Prostate gland (tissue), 2 donors: Measurements from ENCODE around the gene MYH9. TPM values are rescaled to one million over a fixed set of nuclear protein-coding genes. Genes with fewer than 3 reads are reported as not detected.

ENCODE experiments used
- DNase-seq: peaks from one replicate; pipeline ENCODE4 v3.0.0-alpha.2; 2019; ENCODE audit warnings: low spot score
- H3K27ac ChIP-seq, 2 donors: fragments of 200-600 bp; sonication (generic); 2 replicates each; pipeline ENCODE4 v1.5.1; 2017 to 2019
- H3K27me3 ChIP-seq: fragments of 200-600 bp; sonication (generic); replicated peaks from 2 replicates; pipeline ENCODE4 v1.5.1; 2019; ENCODE audit not compliant: insufficient read depth
- H3K36me3 ChIP-seq, 2 donors: fragments of 200-600 bp; sonication (generic); 1 replicate in 1 of 2; 2 replicates in 1 of 2; pipeline versions ENCODE4 v1.5.1 to v1.8.1; 2017 to 2019
- H3K4me1 ChIP-seq: fragments of 200-600 bp; sonication (generic); replicated peaks from 2 replicates; pipeline ENCODE4 v1.5.1; 2019
- H3K4me3 ChIP-seq, 2 donors: fragments of 200-600 bp; sonication (generic); 2 replicates each; pipeline ENCODE4 v1.5.1; 2017 to 2019
- H3K9me3 ChIP-seq: fragments of 200-600 bp; sonication (generic); 2 replicates; pipeline ENCODE4 v1.5.1; 2017
- CTCF ChIP-seq, 4 experiments: fragments of 200-600 bp in 2 of 4; fragments of 450-650 bp in 2 of 4; sonication (generic) in 2 of 4; IDR thresholded peaks; 1 replicate in 3 of 4; 2 replicates in 1 of 4; pipeline ENCODE4 v1.5.1; 2016 to 2019; ENCODE audit warnings: antibody characterized with exemption in 4 of 4, mild to moderate bottlenecking in 2 of 4, moderate library complexity in 2 of 4
- POLR2A ChIP-seq: fragments of 450-650 bp; IDR thresholded peaks from one replicate; pipeline ENCODE4 v1.6.1; 2016; ENCODE audit warnings: antibody characterized with exemption, mild to moderate bottlenecking
- POLR2AphosphoS5 ChIP-seq: sonication (generic); formaldehyde crosslinking; IDR thresholded peaks from one replicate; pipeline ENCODE4 v1.6.1; 2017; ENCODE audit warnings: antibody characterized with exemption
- WGBS: methylation state at CpG from one replicate; pipeline ENCODE4 v1.1.5; 2018; 5-methylcytosine and 5-hydroxymethylcytosine counted together
- intact Hi-C: fragments of 100-400 bp; cut with DNase I; formaldehyde crosslinking; loops from one replicate; pipeline ENCODE4 v1.14.2; 2022
- total RNA-seq, 2 donors: library from RNA; depleted of rRNA; stranded (reverse); fragments of >200 nt; gene quantifications; one replicate each; pipeline ENCODE4 v1.1.0, GENCODE V29; 2016

Gene MYH9
- total RNA-seq, 2 donors from 2014 or later = 295 to 329 TPM

GRCh38 chr22:36289406-36289870 is 98.3 kb downstream of the MYH9 start:
- 77% methylated on average over 7 of the region's 7 CpGs for WGBS
- H3K4me1 ChIP-seq = peaks cover 5% of the 10 kb centered on the region
- no peak for TF ChIP-seq CTCF (IDR thresholded peaks at IDR 0.05)
- TF ChIP-seq POLR2AphosphoS5 = no peak
- no peak for TF ChIP-seq POLR2A
- peaks cover 55 to 62% of the 10 kb centered on the region in 2 donors for H3K36me3 ChIP-seq
- intact Hi-C loops = no loop called here
- DNase-seq = no peak
- no peaks in the 10 kb centered on the region for H3K27me3 ChIP-seq
- H3K27ac ChIP-seq = no peak overlapping the region
- no peak overlapping the region for H3K4me3 ChIP-seq
- H3K9me3 ChIP-seq = no peaks in the 10 kb centered on the region

- H3K4me3 ChIP-seq = no peak overlapping the region
- TF ChIP-seq CTCF (IDR thresholded peaks at IDR 0.05) (no peak), POLR2A (no peak), POLR2AphosphoS5 (no peak)
- 87% methylated on average over 33 of the region's 33 CpGs for WGBS
- DNase-seq = no peak
- peaks cover 52 to 63% of the 10 kb centered on the region in 2 donors for H3K36me3 ChIP-seq
- no peaks in the 10 kb centered on the region for H3K9me3 ChIP-seq
- peak overlapping the region; percentile 13 to 20 for H3K27ac ChIP-seq
- intact Hi-C loops = no loop called here
- H3K4me1 ChIP-seq = peaks cover 5% of the 10 kb centered on the region
- H3K27me3 ChIP-seq = no peaks in the 10 kb centered on the region
Observed at GRCh38 chr22:36288571-36289405, 99.0 kb downstream of the MYH9 start.

- peaks cover 5% of the 10 kb centered on the region for H3K4me1 ChIP-seq
- peak; percentile 66 for DNase-seq
- H3K9me3 ChIP-seq = no peaks in the 10 kb centered on the region
- TF ChIP-seq POLR2AphosphoS5 (peak; percentile 77), CTCF (IDR thresholded peaks at IDR 0.05) (no peak)
- H3K4me3 ChIP-seq = no peak overlapping the region
- peak overlapping the region; percentile 13 to 20 for H3K27ac ChIP-seq
- intact Hi-C loops = no loop called here
- H3K36me3 ChIP-seq = peaks cover 44 to 58% of the 10 kb centered on the region in 2 donors
- 60% methylated on average over 20 of the region's 20 CpGs for WGBS
- H3K27me3 ChIP-seq = no peaks in the 10 kb centered on the region
Observed at GRCh38 chr22:36287881-36288515, 99.8 kb downstream of the MYH9 start.

GRCh38 chr22:36286096-36286957 is 101.4 kb downstream of the MYH9 start:
- peaks cover 5% of the 10 kb centered on the region for H3K4me1 ChIP-seq
- peak; percentile 69 for DNase-seq
- intact Hi-C loops = no loop called here

More at GRCh38 chr22:36286096-36286957, 101.4 kb downstream of the MYH9 start:
- peak overlapping the region; percentile 55 to 63 for H3K27ac ChIP-seq
- no peak overlapping the region for H3K4me3 ChIP-seq
- TF ChIP-seq CTCF (IDR thresholded peaks at IDR 0.05) (peak; percentile 81 to 90 (median 89)), POLR2A (no peak), POLR2AphosphoS5 (peak; percentile 65)
- peaks cover 36 to 53% of the 10 kb centered on the region in 2 donors for H3K36me3 ChIP-seq
- WGBS = 48% methylated on average over 19 of the region's 28 CpGs
- H3K9me3 ChIP-seq = no peaks in the 10 kb centered on the region
- H3K27me3 ChIP-seq = no peaks in the 10 kb centered on the region
